NCI-H146 treated with DMSO at 0.1 percent for 48 hours (cell line): ENCODE data around the gene TMTC2.
"Not testable (repeated sequence)": the region's sequence is repeated elsewhere in the genome, so short reads cannot be mapped to it uniquely, and the experiment has no call there.

Source experiments
- DNase-seq: peaks from one replicate; lab custom pipeline; 2025; ENCODE audit not compliant: unreplicated experiment; lab: John Stamatoyannopoulos, UW

TMTC2 gene

DNA sequence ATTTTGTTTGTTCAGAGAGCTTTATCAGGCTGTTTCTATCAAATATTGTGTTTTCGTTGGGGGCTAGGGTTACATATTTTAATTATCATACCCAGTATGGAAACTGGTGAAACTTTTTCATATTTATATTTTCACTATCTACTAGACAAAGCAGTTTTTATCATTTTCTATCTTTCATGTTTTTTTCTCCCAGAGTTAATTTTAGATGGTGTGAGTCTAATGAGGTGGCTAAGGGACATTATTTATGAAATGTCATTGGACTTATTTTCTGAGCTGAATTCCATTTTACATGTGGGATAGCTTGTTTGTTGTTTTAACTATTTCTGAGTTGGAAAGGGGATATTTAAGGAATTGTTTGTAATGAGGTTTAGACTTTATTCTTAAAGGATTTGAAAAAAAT is 100.3 kb downstream of the TMTC2 start:
- no peak for DNase-seq

DNA sequence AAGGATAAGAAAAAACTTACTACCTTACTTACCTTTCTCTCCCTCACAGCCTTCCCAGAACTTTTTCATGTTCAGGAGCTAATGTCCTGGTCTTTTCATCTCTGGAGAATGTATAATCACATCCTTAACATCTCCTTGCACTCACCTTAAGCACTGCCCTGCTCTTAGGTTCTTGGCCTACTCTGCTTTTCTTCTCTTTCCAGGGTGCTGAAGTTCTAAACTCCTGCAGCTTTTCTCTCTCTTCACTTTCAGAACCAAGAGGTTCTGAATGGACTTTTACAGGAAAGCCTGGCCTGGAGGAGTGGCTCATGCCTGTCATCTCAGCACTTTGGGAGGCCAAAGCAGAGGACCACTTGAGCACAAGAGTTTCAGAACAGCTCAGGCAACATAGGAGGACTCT is 101.9 kb downstream of the TMTC2 start:
- DNase-seq, result no peak

DNA sequence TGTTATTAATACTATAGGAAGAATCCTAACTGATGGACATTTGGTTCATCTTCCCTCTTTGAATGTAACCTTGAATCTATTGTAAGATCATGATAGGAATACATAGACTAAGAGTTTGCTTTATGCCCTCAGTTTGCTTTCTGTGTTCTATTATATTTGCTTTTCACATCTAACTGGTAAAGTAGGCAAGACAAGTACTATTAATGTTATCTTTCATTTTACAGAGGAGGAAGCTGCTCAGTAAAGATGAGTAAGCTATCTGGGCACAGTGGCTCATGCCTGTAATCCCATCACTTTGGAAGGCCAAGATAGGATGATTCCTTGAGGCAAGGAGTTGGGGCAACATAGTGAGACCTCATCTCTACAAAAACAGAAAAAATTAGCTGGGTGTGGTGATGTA is 103.0 kb downstream of the TMTC2 start:
- DNase-seq, result no peak

DNA sequence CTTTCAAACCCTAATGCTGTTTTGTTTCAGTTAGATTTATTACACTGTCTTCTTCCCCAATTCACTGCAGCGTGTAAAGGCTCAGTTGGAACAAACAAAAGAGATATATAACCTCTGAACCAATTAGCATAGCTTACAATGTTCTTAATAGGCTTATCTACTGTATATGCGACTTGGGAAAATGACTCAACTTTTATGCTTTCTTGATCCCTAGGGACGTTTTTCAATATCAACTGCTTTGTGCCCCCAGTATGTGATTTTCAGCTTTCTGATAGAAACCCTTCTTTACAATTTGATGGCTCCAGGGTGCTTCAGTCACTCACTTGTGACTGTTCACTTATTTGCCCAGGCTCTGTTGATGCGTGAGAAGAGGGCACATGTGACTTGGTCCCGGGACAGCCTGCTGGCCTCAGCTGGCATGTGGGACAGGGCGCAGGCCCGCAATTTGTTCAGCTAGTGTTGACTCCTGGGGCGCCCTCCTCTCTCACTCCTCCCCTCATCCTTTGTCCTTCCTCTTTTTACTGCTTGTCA is 107.1 kb downstream of the TMTC2 start:
- DNase-seq, result no peak

DNA sequence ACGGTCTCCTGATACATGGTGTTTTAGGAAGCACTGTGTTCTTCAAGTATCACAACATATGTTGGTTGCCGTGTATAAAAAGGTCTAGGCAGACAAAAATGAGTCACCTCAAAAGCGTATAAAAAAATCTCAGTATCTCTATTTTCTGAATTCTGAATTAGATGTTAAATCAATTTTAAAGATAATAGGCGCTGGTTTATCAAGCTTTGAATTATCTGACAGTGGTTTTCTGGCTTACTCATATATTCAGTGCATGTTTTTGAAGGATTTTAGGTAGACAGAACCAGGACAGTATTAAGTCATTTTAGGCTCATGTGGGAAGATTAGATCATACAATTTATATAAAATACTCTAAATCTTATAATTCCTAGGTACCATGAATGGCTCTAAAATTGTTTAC is 110.8 kb downstream of the TMTC2 start:
- no peak for DNase-seq

DNA sequence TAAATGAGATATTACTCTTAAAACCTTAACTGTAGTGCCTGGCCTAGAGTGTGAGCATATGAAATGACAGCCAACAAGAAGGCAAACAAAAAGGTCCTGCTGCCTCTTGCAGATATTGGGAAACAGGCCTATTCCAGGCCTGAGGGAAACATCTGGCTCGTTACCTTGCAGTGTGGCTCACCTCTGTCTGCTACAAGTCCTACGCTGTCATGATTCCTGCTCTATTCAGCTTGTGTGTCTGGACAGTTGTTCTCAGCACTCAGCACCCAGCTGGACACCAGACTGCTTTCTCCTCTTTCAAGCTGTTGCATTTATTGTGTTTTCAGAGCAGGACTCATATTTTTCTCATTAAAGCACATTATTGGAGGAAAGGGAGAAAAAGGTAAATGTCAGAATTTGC is 113.5 kb downstream of the TMTC2 start:
- no peak for DNase-seq

DNA sequence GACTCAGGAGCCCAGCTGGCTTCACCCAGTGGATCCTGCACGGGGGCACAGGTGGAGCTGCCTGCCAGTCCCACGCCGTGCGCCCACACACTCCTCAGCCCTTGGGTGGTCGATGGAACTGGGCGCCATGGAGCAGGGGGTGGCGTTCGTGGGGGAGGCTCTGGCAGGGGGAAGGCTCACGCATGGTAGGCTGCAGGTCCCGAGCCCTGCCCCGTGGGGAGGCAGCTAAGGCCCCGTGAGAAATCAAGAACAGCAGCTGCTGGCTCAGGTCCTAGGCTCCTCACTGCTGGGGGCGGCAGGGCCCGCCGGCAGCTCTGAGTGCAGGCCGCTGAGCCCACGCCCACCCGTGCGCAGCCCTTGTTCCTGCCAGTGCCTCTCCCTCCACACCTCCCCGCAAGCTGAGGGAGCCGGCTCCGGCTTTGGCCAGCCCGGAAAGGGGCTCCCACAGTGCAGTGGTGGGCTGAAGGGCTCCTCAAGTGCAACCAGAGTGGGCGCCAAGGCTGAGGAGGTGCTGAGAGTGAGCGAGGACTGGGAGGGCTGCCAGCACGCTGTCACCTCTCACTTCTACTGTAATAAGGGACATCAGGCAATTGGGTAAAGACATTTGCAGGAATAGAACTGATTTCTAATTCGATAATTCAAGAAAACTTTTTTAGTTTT is 115.4 kb downstream of the TMTC2 start:
- no peak for DNase-seq

DNA sequence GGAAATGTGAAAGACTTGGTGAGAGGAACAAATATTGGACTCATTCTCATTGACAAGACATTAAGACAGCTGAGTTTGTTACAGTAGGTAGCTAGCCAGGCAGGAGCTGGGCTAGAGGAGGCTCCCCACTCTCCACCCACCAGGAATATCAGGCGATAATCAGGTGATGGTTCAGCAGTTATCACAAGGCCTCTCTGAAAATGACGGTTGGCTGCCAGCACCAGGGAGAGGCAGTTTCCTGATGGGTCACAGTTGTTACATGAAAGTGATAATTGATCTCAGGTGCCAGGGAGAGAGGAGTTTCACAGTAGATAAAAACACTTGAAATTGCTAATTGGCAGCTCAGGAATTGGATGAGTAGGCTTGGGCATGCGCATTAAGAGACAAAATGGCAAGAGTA is 116.5 kb downstream of the TMTC2 start:
- no peak for DNase-seq

DNA sequence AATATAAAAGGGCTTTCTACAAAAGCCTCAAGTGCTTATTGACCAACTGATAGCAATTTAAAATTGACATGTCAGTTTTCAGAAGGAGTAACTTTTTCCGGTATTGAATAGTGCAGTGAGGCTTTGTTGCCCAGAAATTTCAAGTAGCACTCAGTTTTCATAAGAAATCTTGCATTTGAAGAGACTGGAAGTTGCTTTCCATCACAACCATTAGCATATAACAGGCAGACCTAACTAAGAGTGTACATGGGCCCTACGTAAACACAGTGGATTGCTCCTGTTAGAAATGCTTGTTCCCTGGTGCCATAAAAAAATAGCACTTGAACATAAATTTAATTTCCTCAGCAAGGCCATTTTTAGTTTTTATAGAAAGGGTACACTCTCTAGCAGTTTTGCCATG is 117.9 kb downstream of the TMTC2 start:
- no peak for DNase-seq

DNA sequence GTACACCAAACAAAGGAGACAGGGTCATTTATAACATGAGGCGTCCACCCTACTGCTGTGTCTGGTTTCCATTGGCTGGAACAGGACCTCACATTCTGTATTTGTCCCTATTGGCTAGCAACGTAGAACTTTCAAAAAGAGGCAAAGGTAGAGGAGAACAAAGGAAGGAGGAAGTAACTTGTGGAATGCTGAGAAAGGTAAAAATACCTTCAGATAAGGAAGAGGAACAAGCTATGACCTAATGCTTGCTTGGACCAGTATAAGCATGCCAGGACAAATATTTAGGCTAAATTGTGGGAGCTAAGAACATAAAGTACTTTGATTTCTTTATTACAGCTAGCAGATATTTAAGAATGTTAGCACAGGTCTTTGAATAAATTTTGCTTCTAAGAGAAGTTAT is 118.3 kb downstream of the TMTC2 start:
- not testable (repeated sequence) for DNase-seq

DNA sequence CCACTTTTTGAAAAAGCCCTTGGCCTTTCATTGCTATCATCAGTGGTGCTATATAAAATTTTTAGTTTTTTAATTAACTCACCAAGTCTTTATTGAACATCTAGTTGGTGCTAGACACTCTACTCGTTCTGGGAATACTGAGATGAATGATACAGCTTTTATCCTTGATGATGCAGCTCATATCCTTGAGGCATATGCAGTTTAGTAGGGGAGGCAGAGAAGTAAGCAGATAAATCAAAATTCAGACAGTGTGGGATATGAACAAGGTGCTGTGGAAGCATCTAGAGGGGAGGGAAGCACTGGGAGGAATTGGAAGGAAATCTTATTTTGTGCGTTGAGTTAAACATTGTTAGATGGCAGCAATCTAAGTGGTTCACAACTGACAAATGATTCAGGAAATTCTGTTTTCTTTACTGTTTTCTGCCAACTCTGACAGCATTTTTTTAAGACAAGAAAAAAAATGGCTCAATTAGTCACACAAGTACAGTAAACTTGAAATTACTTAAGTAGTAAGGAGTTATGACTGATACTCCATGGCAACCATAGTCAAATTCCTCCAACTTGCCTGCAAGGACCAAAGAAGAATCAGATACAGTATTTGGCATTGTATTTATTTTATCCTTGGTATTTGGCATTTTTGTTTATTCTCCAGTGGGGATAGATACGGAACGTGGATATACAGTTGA is 119.2 kb downstream of the TMTC2 start:
- no peak for DNase-seq

DNA sequence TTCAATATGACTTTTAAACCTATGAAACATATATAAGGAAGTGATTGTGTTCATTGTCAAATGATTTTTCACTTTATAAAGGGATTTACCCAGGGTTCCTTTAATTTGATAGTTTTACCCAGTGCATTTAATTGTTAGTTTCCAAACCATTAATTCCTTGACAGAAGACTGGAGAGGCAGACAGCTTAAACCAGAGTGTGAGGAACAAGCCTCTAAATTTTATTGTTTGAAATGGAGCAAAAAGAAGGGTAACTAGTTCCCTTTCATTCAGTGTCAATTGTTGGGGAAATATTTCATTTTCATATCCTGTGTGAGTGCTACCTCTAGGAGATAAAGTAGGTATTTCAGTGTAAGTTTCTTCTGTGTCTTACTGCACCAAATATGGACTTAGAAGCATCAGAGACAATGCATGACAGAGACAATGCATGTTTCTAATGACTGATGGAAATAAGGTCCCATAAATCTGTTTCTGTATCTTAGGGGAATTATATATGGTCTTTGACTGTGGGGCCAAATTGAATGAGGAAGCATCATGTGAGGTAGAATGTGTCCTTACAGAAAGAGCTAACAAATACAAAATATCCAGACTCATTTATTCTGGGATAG is 120.5 kb downstream of the TMTC2 start:
- no peak for DNase-seq

DNA sequence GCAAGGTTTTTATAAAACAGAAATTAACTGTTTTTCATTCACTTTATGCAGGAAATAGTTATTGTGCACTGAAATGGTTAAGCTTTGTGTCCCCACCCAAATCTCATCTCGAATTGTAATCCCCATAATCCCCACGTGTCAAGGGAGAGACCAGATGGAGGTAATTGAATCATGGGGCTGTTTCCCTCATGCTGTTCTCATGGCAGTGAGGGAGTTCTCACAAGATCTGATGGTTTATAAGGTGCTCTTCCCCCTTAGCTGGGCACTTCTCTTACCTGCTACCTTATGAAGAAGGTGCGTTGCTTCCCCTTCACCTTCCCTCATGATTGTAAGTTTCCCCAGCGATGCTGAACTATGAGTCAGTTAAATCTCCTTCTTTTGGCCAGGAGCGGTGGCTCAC is 123.9 kb downstream of the TMTC2 start:
- no peak for DNase-seq

DNA sequence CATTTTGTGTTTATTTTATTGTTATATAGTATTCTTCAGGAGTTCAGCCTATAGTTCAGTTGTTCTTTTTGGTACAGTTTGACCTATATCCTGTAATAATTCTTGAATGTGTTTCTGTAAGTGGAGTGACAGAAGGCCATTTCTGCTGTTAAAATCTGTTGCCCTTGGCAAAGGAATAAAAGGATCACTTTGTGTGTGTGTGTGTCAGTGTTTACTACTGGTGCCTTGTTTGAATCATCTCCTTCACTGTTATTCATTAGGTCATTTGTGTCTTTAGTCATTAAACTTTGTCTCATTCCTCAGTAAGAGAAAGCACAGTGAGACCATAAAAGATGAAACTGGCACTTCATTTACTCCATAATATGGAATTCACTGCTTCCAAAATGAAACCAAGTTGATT is 130.7 kb downstream of the TMTC2 start:
- no peak for DNase-seq

DNA sequence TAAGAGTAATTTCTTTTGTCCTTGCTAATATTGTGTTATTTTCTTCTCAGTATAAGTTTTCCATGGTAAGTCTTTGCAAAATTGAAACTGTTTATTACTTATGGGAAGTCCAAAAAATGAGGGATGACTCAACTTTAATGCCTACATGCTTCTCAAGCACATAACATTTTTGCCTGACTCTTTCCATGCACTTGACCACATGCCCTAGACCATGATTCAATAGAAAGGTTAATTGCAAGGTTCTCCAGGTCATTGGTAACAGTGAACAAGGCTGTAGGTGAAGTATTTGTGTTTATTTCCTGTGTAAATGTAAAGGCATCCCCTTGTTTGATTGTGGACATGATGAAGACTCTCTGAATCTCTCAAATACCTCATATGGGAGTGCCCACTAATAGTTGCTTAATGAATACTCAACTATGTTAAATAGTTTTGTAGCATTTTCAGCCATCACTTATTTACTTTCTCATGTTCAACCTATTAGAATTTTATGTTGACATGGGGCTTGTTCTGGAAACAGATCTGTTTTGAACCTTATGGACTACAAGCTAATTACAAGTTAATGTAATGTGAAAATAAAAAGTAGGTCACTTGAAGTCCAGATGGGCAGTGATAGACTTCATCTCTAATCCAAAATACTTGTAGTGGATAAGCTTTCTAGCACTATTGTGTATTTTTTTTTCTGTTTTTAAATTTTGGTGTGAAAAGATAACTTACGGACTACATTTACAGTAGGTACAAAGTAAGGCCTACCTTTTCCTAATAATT is 131.7 kb downstream of the TMTC2 start:
- DNase-seq, result no peak

DNA sequence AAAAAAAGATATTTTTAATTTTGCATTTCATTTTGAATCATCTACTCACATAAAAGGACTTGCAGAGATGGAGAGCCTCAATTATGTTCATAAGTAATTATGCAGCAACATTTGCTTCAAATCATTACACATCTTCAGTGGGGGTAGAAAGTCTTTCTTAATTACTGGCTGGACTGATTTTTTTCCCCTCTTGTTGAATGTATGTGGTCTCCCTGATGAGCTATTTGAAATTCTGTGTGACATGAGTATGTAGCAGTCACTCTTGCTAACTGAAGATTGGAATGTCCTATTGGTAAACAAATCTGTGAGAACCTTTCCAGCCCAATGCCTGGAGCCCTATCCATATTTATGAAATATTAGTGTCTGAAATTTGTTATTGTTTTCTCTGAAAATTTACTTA is 139.8 kb downstream of the TMTC2 start:
- DNase-seq, result no peak

DNA sequence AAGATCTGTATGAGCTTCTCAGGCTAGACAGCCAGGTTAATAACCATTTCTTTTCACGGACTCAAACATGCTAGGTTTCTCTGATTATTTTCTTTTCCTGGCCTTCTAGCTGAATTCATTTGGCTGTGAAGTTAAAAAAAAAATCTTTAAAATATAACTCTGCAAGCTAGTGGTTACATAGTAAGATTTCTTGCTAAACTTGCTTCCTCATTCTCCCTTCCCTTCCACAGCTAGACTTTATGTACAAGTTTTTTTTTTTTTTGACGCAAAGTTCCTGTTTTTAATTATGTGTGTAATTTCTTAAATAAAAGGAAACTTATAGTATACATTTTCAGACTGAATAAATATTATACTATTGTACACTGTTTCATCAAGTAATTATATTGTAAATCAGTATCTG is 145.4 kb downstream of the TMTC2 start:
- DNase-seq, result no peak

DNA sequence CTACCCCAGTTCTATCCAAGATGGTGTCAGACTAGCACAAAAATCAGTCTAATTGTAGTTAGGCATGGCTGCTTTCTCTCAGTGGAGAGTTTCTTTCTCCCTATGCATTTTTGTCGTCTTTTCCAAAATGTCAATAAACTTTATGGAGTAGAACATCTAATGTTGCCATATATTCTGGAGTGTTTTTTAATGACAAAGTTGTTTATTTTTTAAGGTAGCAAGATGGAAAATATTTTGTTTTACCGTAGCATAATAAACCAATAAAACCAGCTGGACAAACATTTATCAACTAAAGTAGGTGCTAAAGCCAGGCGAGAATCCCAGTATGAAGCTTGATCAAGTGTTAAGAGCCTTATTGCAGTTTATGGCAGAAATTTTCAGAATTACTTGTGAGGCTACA is 146.3 kb downstream of the TMTC2 start:
- DNase-seq, result no peak

DNA sequence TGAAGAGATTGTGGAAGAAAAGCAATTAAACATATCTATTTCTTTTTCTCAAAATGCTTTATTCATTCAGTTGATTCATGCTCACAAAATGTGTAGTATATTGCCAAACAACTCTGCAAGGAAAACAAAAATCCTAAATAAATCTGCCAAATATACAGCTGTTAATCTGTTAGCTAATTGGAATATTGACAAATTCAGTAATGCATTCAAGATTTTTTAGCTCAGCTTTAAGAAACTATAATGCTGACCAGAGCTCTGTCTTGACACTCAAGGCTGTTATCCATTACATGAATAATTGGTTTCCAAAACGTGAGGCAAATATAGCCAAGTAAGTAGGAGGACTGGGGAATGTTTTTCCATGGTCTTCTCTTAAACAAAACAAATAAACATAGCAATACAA is 146.8 kb downstream of the TMTC2 start:
- no peak for DNase-seq

DNA sequence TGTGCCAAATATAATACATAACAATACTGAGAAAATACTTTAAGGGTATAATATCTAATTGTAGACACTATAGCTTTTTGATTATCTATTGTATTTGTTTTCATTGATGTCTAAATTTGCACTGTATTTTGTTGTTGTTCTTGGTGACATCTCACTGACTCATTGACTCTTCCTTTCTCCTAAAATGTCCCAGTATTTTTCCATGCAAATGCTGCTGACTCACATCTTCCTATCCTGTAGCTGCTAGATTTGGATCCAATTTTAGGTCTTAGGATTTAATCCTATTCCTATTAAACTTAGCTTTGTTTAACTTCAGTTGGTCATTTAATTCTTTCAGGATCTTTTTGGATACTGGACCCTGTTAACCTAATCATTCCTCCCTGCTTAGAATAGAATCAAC is 148.5 kb downstream of the TMTC2 start:
- DNase-seq, result no peak

DNA sequence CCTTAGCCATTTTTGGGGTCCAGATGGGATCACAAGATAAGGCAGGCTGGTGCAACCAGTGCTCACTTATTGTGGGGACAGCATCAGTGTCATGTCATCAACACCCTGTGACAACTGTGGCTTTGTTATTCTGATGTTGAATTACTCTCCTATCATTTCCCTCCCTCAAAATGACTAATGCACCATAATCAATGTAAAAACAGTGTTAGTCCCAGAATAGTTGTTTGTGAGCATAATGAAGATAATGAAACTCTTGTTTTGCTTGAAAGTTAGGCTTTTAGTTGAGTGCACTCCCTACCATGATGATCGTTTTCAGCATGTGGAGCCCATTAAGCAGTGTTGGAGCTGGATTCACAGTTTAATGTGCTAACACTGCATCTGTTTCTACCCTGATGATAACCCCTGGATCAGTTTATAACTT is 151.4 kb downstream of the TMTC2 start:
- DNase-seq, result no peak

DNA sequence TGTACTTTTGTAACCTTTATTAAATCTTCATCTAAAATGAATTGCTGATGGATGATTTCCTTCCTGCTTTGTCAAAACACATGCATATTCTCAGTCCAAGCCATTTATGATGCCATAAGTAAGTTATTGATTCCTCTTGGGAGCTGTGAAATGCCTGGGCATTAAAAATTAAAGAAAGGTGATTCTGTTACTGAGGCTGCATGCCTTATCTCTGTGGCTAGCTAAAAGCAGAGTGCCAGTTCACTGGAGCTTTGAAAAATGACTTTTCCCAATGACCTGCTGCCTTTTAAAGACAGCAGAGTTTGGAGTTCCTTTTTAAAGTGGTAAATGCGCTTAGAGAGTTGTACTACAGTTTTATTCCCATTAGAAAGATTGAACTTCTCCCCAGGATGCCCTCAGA is 152.1 kb downstream of the TMTC2 start:
- DNase-seq, result no peak
